Fibroblast of skin of left quadriceps (primary cell): ENCODE data around the gene GPR62.
"Not testable (repeated sequence)": the region's sequence is repeated elsewhere in the genome, so short reads cannot be mapped to it uniquely, and the experiment has no call there.

Experiments
- DNase-seq, 2 experiments: peaks; one replicate each; pipeline ENCODE4 v3.0.0-alpha.2; 2013; ENCODE audit warnings: low read depth in 2 of 2

Gene GPR62

GRCh38 chr3:51990501-51990971 lies 35.4 kb downstream of the GPR62 start:
- not testable (repeated sequence) for DNase-seq

- no peak for DNase-seq
These were observed 37.0 kb downstream of the GPR62 start for GRCh38 chr3:51992017-51992682.

- not testable (repeated sequence) for DNase-seq
These were observed 38.5 kb downstream of the GPR62 start for GRCh38 chr3:51993657-51994056.

GRCh38 chr3:51994530-51994929 lies 39.3 kb downstream of the GPR62 start:
- no peak for DNase-seq

- peak; percentile 88 to 90 for DNase-seq
These were observed 40.4 kb downstream of the GPR62 start, which contains the start of gene RPL29 for GRCh38 chr3:51995346-51996163. TSS of gene RPL29 (minus strand) at chr3:51995895. CDS start at chr3:51995461, 434 bp downstream.

- no peak for DNase-seq
These were observed 42.0 kb downstream of the GPR62 start for GRCh38 chr3:51997172-51997571.

- no peak for DNase-seq
These were observed 42.9 kb downstream of the GPR62 start for GRCh38 chr3:51997935-51998596.

GRCh38 chr3:51998774-51999173 lies 43.6 kb downstream of the GPR62 start:
- no peak for DNase-seq

GRCh38 chr3:51999846-52000245 lies 44.7 kb downstream of the GPR62 start:
- DNase-seq = no peak

- peak; percentile 20 to 25 for DNase-seq
These were observed 46.3 kb downstream of the GPR62 start for GRCh38 chr3:52001443-52001974.

- DNase-seq = no peak
These were observed 47.6 kb downstream of the GPR62 start for GRCh38 chr3:52002748-52003147.

- DNase-seq = peak; percentile 29 to 32
These were observed 49.1 kb downstream of the GPR62 start for GRCh38 chr3:52004163-52004787.

GRCh38 chr3:52004906-52005395 lies 49.8 kb downstream of the GPR62 start:
- DNase-seq = no peak

- peak; percentile 41 to 44 for DNase-seq
These were observed 50.4 kb downstream of the GPR62 start for GRCh38 chr3:52005571-52005986.

GRCh38 chr3:52006017-52006819 lies 51.0 kb downstream of the GPR62 start:
- no peak for DNase-seq

GRCh38 chr3:52006820-52007133 lies 51.6 kb downstream of the GPR62 start:
- DNase-seq = no peak
